ENCODE data around the gene PTPRJ. TPM values are rescaled to one million over a fixed set of nuclear protein-coding genes. Genes with fewer than 3 reads are reported as not detected.

Gene PTPRJ
- total RNA-seq, 1 experiment from 2014 or later = 11.0 TPM

GRCh38 chr11:48079596-48079995 is 99.2 kb downstream of the PTPRJ start:
- H3K27ac Mint-ChIP-seq (ENCODE audit: unreplicated experiment) = no peak overlapping the region
- no peaks in the 10 kb centered on the region for H3K9me3 Mint-ChIP-seq (ENCODE audit: unreplicated experiment)
- H3K36me3 Mint-ChIP-seq (ENCODE audit: insufficient read depth, unreplicated experiment) = no peaks in the 10 kb centered on the region

GRCh38 chr11:48080301-48080861 is 100.0 kb downstream of the PTPRJ start:
- POLR2A ChIA-PET = no interaction called here
- no peaks in the 10 kb centered on the region for H3K9me3 Mint-ChIP-seq (ENCODE audit: unreplicated experiment)
- Histone ChIP-seq H3K27me3 (replicated peaks; ENCODE audit: control insufficient read depth, insufficient read depth, low read length) (no peaks in the 10 kb centered on the region), H3K36me3 (ENCODE audit: control insufficient read depth, insufficient read depth, low read length) (no peaks in the 10 kb centered on the region), H3K4me1 (no peaks in the 10 kb centered on the region), H3K9me3 (no peaks in the 10 kb centered on the region), H3K4me3 (ENCODE audit: low read depth, low read length) (no peak overlapping the region)
- no peaks in the 10 kb centered on the region for H3K27me3 Mint-ChIP-seq (ENCODE audit: insufficient read depth, unreplicated experiment)
- no peaks in the 10 kb centered on the region for H3K36me3 Mint-ChIP-seq (ENCODE audit: insufficient read depth, unreplicated experiment)
- DNase-seq = no peak
- no peak overlapping the region for H3K27ac Mint-ChIP-seq (ENCODE audit: unreplicated experiment)
- CTCF ChIA-PET = no interaction called here
- intact Hi-C loops (cut with micrococcal nuclease; ENCODE audit: unreplicated experiment) = no loop called here
- BruUV-seq (replicated peaks) = no TSS peak
- H3K4me1 Mint-ChIP-seq (ENCODE audit: low read depth, unreplicated experiment) = peaks cover 6% of the 10 kb centered on the region
- no peak overlapping the region for H3K4me3 Mint-ChIP-seq (ENCODE audit: unreplicated experiment)
- TF ChIP-seq CTCF (IDR thresholded peaks at IDR 0.05; ENCODE audit: insufficient read depth in 1 of 2, low read depth in 1 of 2, low read length in 1 of 2, severe bottlenecking in 1 of 2, unreplicated experiment in 1 of 2) = no peak

More at GRCh38 chr11:48079596-48079995, 99.2 kb downstream of the PTPRJ start:
- ChIA-PET POLR2A (no interaction called here), CTCF (no interaction called here)
- no peak for DNase-seq
- Histone ChIP-seq H3K4me3 (ENCODE audit: low read depth, low read length) (no peak overlapping the region), H3K27me3 (replicated peaks; ENCODE audit: control insufficient read depth, insufficient read depth, low read length) (no peaks in the 10 kb centered on the region), H3K4me1 (no peaks in the 10 kb centered on the region), H3K9me3 (no peaks in the 10 kb centered on the region), H3K36me3 (ENCODE audit: control insufficient read depth, insufficient read depth, low read length) (no peaks in the 10 kb centered on the region)
- Mint-ChIP-seq H3K27me3 (ENCODE audit: insufficient read depth, unreplicated experiment) (no peaks in the 10 kb centered on the region), H3K4me3 (ENCODE audit: unreplicated experiment) (no peak overlapping the region), H3K4me1 (ENCODE audit: low read depth, unreplicated experiment) (peaks cover 6% of the 10 kb centered on the region)
- no TSS peak for BruUV-seq (replicated peaks)
- no peak for TF ChIP-seq CTCF (IDR thresholded peaks at IDR 0.05; ENCODE audit: insufficient read depth in 1 of 2, low read depth in 1 of 2, low read length in 1 of 2, severe bottlenecking in 1 of 2, unreplicated experiment in 1 of 2)
- intact Hi-C loops (cut with micrococcal nuclease; ENCODE audit: unreplicated experiment) = no loop called here

GRCh38 chr11:48081151-48082010 is 101.0 kb downstream of the PTPRJ start:
- Mint-ChIP-seq H3K4me1 (ENCODE audit: low read depth, unreplicated experiment) (peaks cover 6% of the 10 kb centered on the region), H3K4me3 (ENCODE audit: unreplicated experiment) (no peak overlapping the region), H3K9me3 (ENCODE audit: unreplicated experiment) (no peaks in the 10 kb centered on the region), H3K36me3 (ENCODE audit: insufficient read depth, unreplicated experiment) (no peaks in the 10 kb centered on the region), H3K27ac (ENCODE audit: unreplicated experiment) (no peak overlapping the region), H3K27me3 (ENCODE audit: insufficient read depth, unreplicated experiment) (no peaks in the 10 kb centered on the region)
- CTCF ChIA-PET = no interaction called here
- BruUV-seq (replicated peaks) = no TSS peak
- H3K27me3 ChIP-seq (replicated peaks; ENCODE audit: control insufficient read depth, insufficient read depth, low read length) = no peaks in the 10 kb centered on the region
- DNase-seq = no peak
- no peak overlapping the region for H3K4me3 ChIP-seq (ENCODE audit: low read depth, low read length)
- POLR2A ChIA-PET = no interaction called here
- H3K4me1 ChIP-seq = peaks cover under 1% of the 10 kb centered on the region; the same call in 1 of the 2 replicates
- no peaks in the 10 kb centered on the region for H3K9me3 ChIP-seq
- intact Hi-C loops (cut with micrococcal nuclease; ENCODE audit: unreplicated experiment) = no loop called here
- no peaks in the 10 kb centered on the region for H3K36me3 ChIP-seq (ENCODE audit: control insufficient read depth, insufficient read depth, low read length)
- no peak for TF ChIP-seq CTCF (IDR thresholded peaks at IDR 0.05; ENCODE audit: insufficient read depth in 1 of 2, low read depth in 1 of 2, low read length in 1 of 2, severe bottlenecking in 1 of 2, unreplicated experiment in 1 of 2)

Measured in Caco-2 (cell line).